ENCODE results near the gene SP140L. TPM values are rescaled to one million over a fixed set of nuclear protein-coding genes. Genes with fewer than 3 reads are reported as not detected.
"Not testable (repeated sequence)": the region's sequence is repeated elsewhere in the genome, so short reads cannot be mapped to it uniquely, and the experiment has no call there.

SP140L gene
- polyA plus RNA-seq, 3 donors: 6.5 to 23.7 (median 8.5) TPM

GRCh38 chr2:230308402-230309000 is 18.5 kb upstream of the SP140L start:
- 98% methylated on average over 10 of the region's 12 CpGs for WGBS (ENCODE audit: insufficient coverage)
- no peak overlapping the region for H3K27ac Mint-ChIP-seq
- Histone ChIP-seq H4K20me1 (ENCODE audit: insufficient read depth, low read length) (no peaks in the 10 kb centered on the region), H2AFZ (ENCODE audit: insufficient read depth, low read depth, low read length, poor library complexity, severe bottlenecking) (no peak overlapping the region), H3K9ac (ENCODE audit: insufficient read depth, low read length, poor library complexity, severe bottlenecking) (no peak overlapping the region), H3K79me2 (ENCODE audit: insufficient read depth, low read length) (no peaks in the 10 kb centered on the region), H3K4me3 (replicated peaks in 1 of 3; ENCODE audit: low read depth in 2 of 3, low read length in 3 of 3) (no peak overlapping the region), H3K9me3 (replicated peaks in 1 of 2; ENCODE audit: control insufficient read depth in 1 of 2, insufficient read depth in 1 of 2, low read length in 2 of 2) (peaks cover 11 to 25% of the 10 kb centered on the region in 2 donors), H3K27ac (ENCODE audit: low read depth in 1 of 2, low read length in 2 of 2) (no peak overlapping the region), H3K36me3 (replicated peaks in 1 of 2; ENCODE audit: control insufficient read depth in 1 of 2, insufficient read depth in 2 of 2, low read length in 2 of 2) (no peaks in the 10 kb centered on the region), H3K4me1 (ENCODE audit: control insufficient read depth in 1 of 2, insufficient read depth in 2 of 2, low read length in 2 of 2) (no peaks in the 10 kb centered on the region), H3K27me3 (ENCODE audit: control insufficient read depth in 2 of 2, insufficient read depth in 2 of 2, low read length in 2 of 2) (no peaks in the 10 kb centered on the region), H3K4me2 (replicated peaks; ENCODE audit: extremely low read depth, low read length, poor library complexity, severe bottlenecking) (no peak overlapping the region)
- TF ChIP-seq CTCF (IDR thresholded peaks at IDR 0.05): no peak
- peaks cover 0 to 24% of the 10 kb centered on the region in 2 donors for H3K36me3 Mint-ChIP-seq
- peaks cover 6% of the 10 kb centered on the region for H3K4me1 Mint-ChIP-seq
- H3K27me3 Mint-ChIP-seq (ENCODE audit: low read depth in 3 of 3): no peaks in the 10 kb centered on the region
- peaks cover 15 to 31% (median 19%) of the 10 kb centered on the region in 7 donors for H3K9me3 Mint-ChIP-seq
- no peak for DNase-seq
- H3K4me3 Mint-ChIP-seq: no peak overlapping the region
- intact Hi-C loops (cut with micrococcal nuclease): no loop called here

- intact Hi-C loops (cut with micrococcal nuclease); H3K4me2 ChIP-seq (replicated peaks; ENCODE audit: extremely low read depth, low read length, poor library complexity, severe bottlenecking): not testable (repeated sequence)
- peaks cover 0 to 21% of the 10 kb centered on the region in 2 donors for H3K36me3 Mint-ChIP-seq
Measured at GRCh38 chr2:230310792-230311191, 16.2 kb upstream of the SP140L start.

GRCh38 chr2:230311634-230312033 is 15.4 kb upstream of the SP140L start:
- H3K9me3 ChIP-seq (replicated peaks in 1 of 2; ENCODE audit: control insufficient read depth in 1 of 2, insufficient read depth in 1 of 2, low read length in 2 of 2); H3K4me1 Mint-ChIP-seq; H3K27me3 Mint-ChIP-seq (ENCODE audit: low read depth in 3 of 3); H3K27ac ChIP-seq (ENCODE audit: low read depth in 1 of 2, low read length in 2 of 2); H3K27ac Mint-ChIP-seq; H3K9me3 Mint-ChIP-seq; H3K79me2 ChIP-seq (ENCODE audit: insufficient read depth, low read length); H2AFZ ChIP-seq (ENCODE audit: insufficient read depth, low read depth, low read length, poor library complexity, severe bottlenecking); H3K4me3 Mint-ChIP-seq; H4K20me1 ChIP-seq (ENCODE audit: insufficient read depth, low read length); H3K4me2 ChIP-seq (replicated peaks; ENCODE audit: extremely low read depth, low read length, poor library complexity, severe bottlenecking); H3K27me3 ChIP-seq (ENCODE audit: control insufficient read depth in 2 of 2, insufficient read depth in 2 of 2, low read length in 2 of 2); DNase-seq; intact Hi-C loops (cut with micrococcal nuclease); H3K9ac ChIP-seq (ENCODE audit: insufficient read depth, low read length, poor library complexity, severe bottlenecking); H3K36me3 ChIP-seq (replicated peaks in 1 of 2; ENCODE audit: control insufficient read depth in 1 of 2, insufficient read depth in 2 of 2, low read length in 2 of 2); H3K4me3 ChIP-seq (replicated peaks in 1 of 3; ENCODE audit: low read depth in 2 of 3, low read length in 3 of 3); H3K4me1 ChIP-seq (ENCODE audit: control insufficient read depth in 1 of 2, insufficient read depth in 2 of 2, low read length in 2 of 2): not testable (repeated sequence)
- no CpG with 5 or more reads among the region's 1 CpG for WGBS (ENCODE audit: insufficient coverage)
- H3K36me3 Mint-ChIP-seq: peaks cover 0 to 23% of the 10 kb centered on the region in 2 donors

More at GRCh38 chr2:230310792-230311191, 16.2 kb upstream of the SP140L start:
- H3K27me3 ChIP-seq (ENCODE audit: control insufficient read depth in 2 of 2, insufficient read depth in 2 of 2, low read length in 2 of 2); H2AFZ ChIP-seq (ENCODE audit: insufficient read depth, low read depth, low read length, poor library complexity, severe bottlenecking); H3K79me2 ChIP-seq (ENCODE audit: insufficient read depth, low read length); H3K4me3 ChIP-seq (replicated peaks in 1 of 3; ENCODE audit: low read depth in 2 of 3, low read length in 3 of 3); H4K20me1 ChIP-seq (ENCODE audit: insufficient read depth, low read length); DNase-seq; H3K27ac Mint-ChIP-seq; H3K27me3 Mint-ChIP-seq (ENCODE audit: low read depth in 3 of 3); H3K9ac ChIP-seq (ENCODE audit: insufficient read depth, low read length, poor library complexity, severe bottlenecking); H3K27ac ChIP-seq (ENCODE audit: low read depth in 1 of 2, low read length in 2 of 2); H3K4me1 ChIP-seq (ENCODE audit: control insufficient read depth in 1 of 2, insufficient read depth in 2 of 2, low read length in 2 of 2); H3K4me1 Mint-ChIP-seq; H3K36me3 ChIP-seq (replicated peaks in 1 of 2; ENCODE audit: control insufficient read depth in 1 of 2, insufficient read depth in 2 of 2, low read length in 2 of 2); H3K4me3 Mint-ChIP-seq: not testable (repeated sequence)
- H3K9me3 Mint-ChIP-seq: peaks cover 0 to 15% (median 2%) of the 10 kb centered on the region in 7 donors
- peaks cover 0 to 18% of the 10 kb centered on the region in 2 donors for H3K9me3 ChIP-seq (replicated peaks in 1 of 2; ENCODE audit: control insufficient read depth in 1 of 2, insufficient read depth in 1 of 2, low read length in 2 of 2)
- no CpG with 5 or more reads among the region's 5 CpGs for WGBS (ENCODE audit: insufficient coverage)
